HFF-Myc (cell line): Measurements from ENCODE around the gene DERA.
A peak's percentile ranks its signal among the peaks of the same experiment; 100 is the strongest.
"Not testable (repeated sequence)": the region's sequence is repeated elsewhere in the genome, so short reads cannot be mapped to it uniquely, and the experiment has no call there.

Source experiments
- DNase-seq: peaks from one replicate; pipeline ENCODE4 v3.0.0-alpha.2; 2011; ENCODE audit warnings: low read depth; ENCODE audit errors: extremely low read depth
- H3K4me3 ChIP-seq: replicated peaks from 2 replicates; pipeline ENCODE4 v1.5.1; 2011; ENCODE audit warnings: low read depth, mild to moderate bottlenecking, control low read depth, low read length
- TF ChIP-seq, protein P1 (sequence below): IDR thresholded peaks from 2 replicates; pipeline ENCODE4 v1.5.1; 2012; ENCODE audit warnings: mild to moderate bottlenecking, low read depth, low read length, control low read depth; ENCODE audit errors: missing control alignments

Gene DERA

GRCh38 chr12:15963271-15963670 is 52.1 kb downstream of the DERA start:
- no peak overlapping the region for H3K4me3 ChIP-seq
- DNase-seq, result no peak
- TF ChIP-seq, protein P1, sequence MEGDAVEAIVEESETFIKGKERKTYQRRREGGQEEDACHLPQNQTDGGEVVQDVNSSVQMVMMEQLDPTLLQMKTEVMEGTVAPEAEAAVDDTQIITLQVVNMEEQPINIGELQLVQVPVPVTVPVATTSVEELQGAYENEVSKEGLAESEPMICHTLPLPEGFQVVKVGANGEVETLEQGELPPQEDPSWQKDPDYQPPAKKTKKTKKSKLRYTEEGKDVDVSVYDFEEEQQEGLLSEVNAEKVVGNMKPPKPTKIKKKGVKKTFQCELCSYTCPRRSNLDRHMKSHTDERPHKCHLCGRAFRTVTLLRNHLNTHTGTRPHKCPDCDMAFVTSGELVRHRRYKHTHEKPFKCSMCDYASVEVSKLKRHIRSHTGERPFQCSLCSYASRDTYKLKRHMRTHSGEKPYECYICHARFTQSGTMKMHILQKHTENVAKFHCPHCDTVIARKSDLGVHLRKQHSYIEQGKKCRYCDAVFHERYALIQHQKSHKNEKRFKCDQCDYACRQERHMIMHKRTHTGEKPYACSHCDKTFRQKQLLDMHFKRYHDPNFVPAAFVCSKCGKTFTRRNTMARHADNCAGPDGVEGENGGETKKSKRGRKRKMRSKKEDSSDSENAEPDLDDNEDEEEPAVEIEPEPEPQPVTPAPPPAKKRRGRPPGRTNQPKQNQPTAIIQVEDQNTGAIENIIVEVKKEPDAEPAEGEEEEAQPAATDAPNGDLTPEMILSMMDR, result no peak

DNA sequence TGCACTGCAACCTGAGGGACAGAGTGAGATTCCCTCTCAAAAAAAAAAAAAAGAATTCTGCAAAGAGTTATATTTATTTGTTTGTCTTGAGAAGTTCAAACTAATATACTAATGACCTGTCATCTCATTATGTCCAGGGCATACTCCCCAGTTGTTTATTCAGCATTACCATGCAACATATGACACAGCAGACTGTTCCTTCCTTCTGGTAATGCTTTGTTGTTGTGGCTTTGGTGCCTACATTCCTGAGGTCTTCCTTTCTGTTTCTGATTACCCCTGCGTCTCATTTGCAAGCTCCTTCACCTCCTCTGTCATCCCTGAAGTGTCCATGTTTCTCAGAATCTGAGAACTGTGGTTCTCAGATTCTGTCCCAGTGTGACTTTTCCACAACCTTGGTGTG is 55.3 kb downstream of the DERA start:
- no peak overlapping the region for H3K4me3 ChIP-seq
- TF ChIP-seq, protein P1, result no peak
- no peak for DNase-seq

DNA sequence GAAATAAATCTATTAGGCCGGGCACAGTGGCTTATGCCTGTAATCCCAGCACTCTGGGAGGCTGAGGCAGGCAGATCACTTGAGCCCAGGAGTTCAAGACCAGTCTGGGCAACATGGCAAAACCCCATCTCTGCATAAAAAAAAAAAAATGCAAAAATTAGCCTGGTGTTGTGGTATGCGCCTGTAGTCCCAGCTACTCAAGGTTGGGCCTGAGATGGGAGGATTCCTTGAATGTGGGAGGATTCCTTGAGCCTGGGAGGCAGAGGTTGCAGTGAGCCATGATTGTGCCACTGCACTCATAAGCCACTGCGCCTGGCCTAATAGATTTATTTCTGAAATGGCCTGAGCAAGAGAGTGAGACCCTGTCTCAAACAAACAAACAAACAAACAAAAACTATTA is 55.9 kb downstream of the DERA start:
- H3K4me3 ChIP-seq, DNase-seq: not testable (repeated sequence)

GRCh38 chr12:15971211-15971610 is 60.1 kb downstream of the DERA start:
- no peak for DNase-seq
- no peak overlapping the region for H3K4me3 ChIP-seq
- TF ChIP-seq, protein P1, result no peak

DNA sequence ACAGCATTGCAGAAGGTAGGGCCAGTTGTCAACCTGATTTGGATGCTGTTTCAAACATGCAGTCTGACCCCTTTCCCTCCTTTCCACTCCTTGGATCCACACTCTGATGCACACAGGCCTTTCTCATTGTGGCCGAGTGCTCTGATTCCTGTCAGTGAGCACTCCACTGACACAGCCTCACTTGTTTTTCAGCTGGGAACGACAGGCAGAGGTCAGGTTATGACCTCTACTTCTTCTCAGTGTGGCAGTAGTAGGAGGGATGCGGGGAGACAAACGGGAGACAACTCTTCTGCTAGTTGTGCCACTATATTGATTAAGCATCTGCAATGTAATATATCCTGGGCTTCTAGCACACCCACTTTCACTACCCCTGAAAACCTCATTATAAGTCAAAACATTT is 61.8 kb downstream of the DERA start:
- no peak overlapping the region for H3K4me3 ChIP-seq
- DNase-seq, result no peak
- TF ChIP-seq, protein P1, result no peak

GRCh38 chr12:15977999-15978951 is 67.1 kb downstream of the DERA start:
- TF ChIP-seq, protein P1, result no peak

DNA sequence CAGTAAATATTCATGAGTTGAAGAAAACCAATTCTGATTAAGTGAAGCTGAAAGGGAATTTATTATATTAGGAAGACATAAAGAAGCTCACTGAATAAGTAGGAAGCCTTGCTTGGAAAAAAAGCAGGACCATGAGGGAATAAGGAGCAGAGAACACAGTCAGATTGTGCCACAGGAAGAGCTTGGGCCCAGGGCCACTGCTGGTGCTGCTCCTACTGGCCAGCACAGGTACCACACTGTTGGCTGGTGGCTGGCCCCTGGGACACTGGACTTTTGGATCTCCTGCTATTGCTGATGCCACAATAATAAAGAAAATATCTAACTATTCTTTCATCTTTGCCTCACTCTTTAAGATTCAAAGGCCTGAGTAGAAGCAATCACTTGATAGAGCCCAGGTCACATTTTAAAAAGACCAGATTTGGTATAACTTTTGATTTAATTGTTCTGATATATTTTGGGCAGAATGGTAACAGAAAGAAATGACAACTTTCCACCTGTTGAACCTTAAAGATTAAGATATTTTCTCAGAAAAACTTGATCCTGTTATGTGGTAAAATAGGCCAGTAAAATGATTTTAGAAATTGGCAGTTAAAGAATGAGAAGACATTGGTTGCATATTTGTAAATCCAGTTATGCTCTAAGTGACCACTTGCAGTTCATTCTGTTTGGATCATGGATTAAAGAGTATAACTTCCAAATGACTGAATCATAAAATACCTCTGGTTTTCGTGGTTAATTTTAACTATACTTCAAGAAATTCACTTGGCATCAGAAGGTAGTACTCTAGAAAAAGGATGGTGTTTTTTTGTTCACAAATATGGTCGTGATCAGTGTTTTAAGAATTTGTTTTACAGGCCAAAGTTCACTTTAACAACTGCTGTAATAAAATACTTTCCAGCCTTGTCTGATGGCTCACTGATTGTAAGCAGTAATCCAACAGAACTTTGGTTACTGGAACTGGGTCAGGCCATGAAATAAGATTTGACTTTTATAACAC is 68.3 kb downstream of the DERA start:
- DNase-seq, result no peak
- TF ChIP-seq, protein P1, result peak; percentile 65
- H3K4me3 ChIP-seq, result no peak overlapping the region

More at GRCh38 chr12:15977999-15978951, 67.1 kb downstream of the DERA start:
- no peak overlapping the region for H3K4me3 ChIP-seq
- DNase-seq, result no peak
